ENCODE results near the gene NFKB1.

NFKB1 gene

GRCh38 chr4:102627831-102628523 is 126.8 kb downstream of the NFKB1 start:
- DNase-seq (ENCODE audit: low read depth): no peak

GRCh38 chr4:102629673-102630072 is 128.5 kb downstream of the NFKB1 start:
- DNase-seq (ENCODE audit: low read depth): no peak

- DNase-seq (ENCODE audit: low read depth): no peak
Observed at GRCh38 chr4:102631616-102632015, 130.5 kb downstream of the NFKB1 start.

- no peak for DNase-seq (ENCODE audit: low read depth)
Observed at GRCh38 chr4:102632241-102633065, 131.3 kb downstream of the NFKB1 start.

GRCh38 chr4:102633100-102633499 is 131.9 kb downstream of the NFKB1 start:
- no peak for DNase-seq (ENCODE audit: low read depth)

GRCh38 chr4:102637391-102637790 is 136.2 kb downstream of the NFKB1 start:
- no peak for DNase-seq (ENCODE audit: low read depth)

GRCh38 chr4:102638621-102639020 is 137.5 kb downstream of the NFKB1 start:
- no peak for DNase-seq (ENCODE audit: low read depth)

GRCh38 chr4:102639598-102639997 is 138.4 kb downstream of the NFKB1 start:
- DNase-seq (ENCODE audit: low read depth): no peak

- no peak for DNase-seq (ENCODE audit: low read depth)
Observed at GRCh38 chr4:102640669-102641068, 139.5 kb downstream of the NFKB1 start.

- DNase-seq (ENCODE audit: low read depth): no peak
Observed at GRCh38 chr4:102641793-102642192, 140.6 kb downstream of the NFKB1 start.

- no peak for DNase-seq (ENCODE audit: low read depth)
Observed at GRCh38 chr4:102642631-102643298, 141.6 kb downstream of the NFKB1 start.

GRCh38 chr4:102647117-102647516 is 146.0 kb downstream of the NFKB1 start:
- no peak for DNase-seq (ENCODE audit: low read depth)

GRCh38 chr4:102657206-102657605 is 156.0 kb downstream of the NFKB1 start:
- no peak for DNase-seq (ENCODE audit: low read depth)

GRCh38 chr4:102663073-102663472 is 161.9 kb downstream of the NFKB1 start:
- DNase-seq (ENCODE audit: low read depth): peak; percentile 54

- DNase-seq (ENCODE audit: low read depth): no peak
Observed at GRCh38 chr4:102665527-102665926, 164.4 kb downstream of the NFKB1 start.
